GM20000 (cell line): Measurements from ENCODE around the gene GORAB.

Source experiments
- DNase-seq: peaks from one replicate; pipeline ENCODE4 v3.0.0; 2012; ENCODE audit warnings: low spot score
- CTCF ChIP-seq: IDR thresholded peaks from 2 replicates; pipeline ENCODE4 v1.5.1; 2012; ENCODE audit warnings: mild to moderate bottlenecking, control low read depth; ENCODE audit errors: extremely low read depth, missing control alignments

GORAB gene

GRCh38 chr1:170531758-170532657 is at the start of gene GORAB:
TSS of gene GORAB (plus strand) at chr1:170532166. CDS start at chr1:170532224, 58 bp downstream.
- DNase-seq, result peak; percentile 87
- TF ChIP-seq CTCF, result no peak

- DNase-seq, result no peak
- no peak for TF ChIP-seq CTCF
Observed at GRCh38 chr1:170483051-170483450, 48.9 kb upstream of the GORAB start.

- no peak for DNase-seq
- no peak for TF ChIP-seq CTCF
Observed at GRCh38 chr1:170487503-170487902, 44.5 kb upstream of the GORAB start.

- TF ChIP-seq CTCF, result no peak
- DNase-seq, result no peak
Observed at GRCh38 chr1:170491291-170491690, 40.7 kb upstream of the GORAB start.

GRCh38 chr1:170494369-170494768 is 37.6 kb upstream of the GORAB start:
- TF ChIP-seq CTCF, result no peak
- no peak for DNase-seq

GRCh38 chr1:170495006-170495405 is 37.0 kb upstream of the GORAB start:
- DNase-seq, result no peak
- no peak for TF ChIP-seq CTCF

- no peak for TF ChIP-seq CTCF
- DNase-seq, result no peak
Observed at GRCh38 chr1:170498876-170499275, 33.1 kb upstream of the GORAB start.
